H9 (cell line): Measurements from ENCODE around the gene OR5K4. TPM values are rescaled to one million over a fixed set of nuclear protein-coding genes. Genes with fewer than 3 reads are reported as not detected.

Source experiments
- DNase-seq: peaks from one replicate; pipeline ENCODE4 v3.0.0-alpha.2; 2017
- H2AFZ ChIP-seq: one replicate; pipeline ENCODE4 v1.6.1; 2013; ENCODE audit warnings: mild to moderate bottlenecking, low read length, control low read depth, moderate library complexity
- H2AK5ac ChIP-seq: 2 replicates; pipeline ENCODE4 v1.6.1; 2013; ENCODE audit warnings: low read length, control low read depth, mixed read lengths; ENCODE audit not compliant: insufficient read length
- H2BK120ac ChIP-seq: one replicate; pipeline ENCODE4 v1.6.1; 2013; ENCODE audit warnings: low read depth, mild to moderate bottlenecking, low read length, control low read depth, inconsistent platforms; ENCODE audit not compliant: poor library complexity, severe bottlenecking
- H2BK12ac ChIP-seq: 2 replicates; pipeline ENCODE4 v1.6.1; 2013; ENCODE audit warnings: low read length, control low read depth, mixed read lengths, low read depth; ENCODE audit not compliant: insufficient read length
- H2BK15ac ChIP-seq: 2 replicates; pipeline ENCODE4 v1.6.1; 2013; ENCODE audit warnings: low read depth, low read length, control low read depth
- H2BK20ac ChIP-seq: one replicate; pipeline ENCODE4 v1.6.1; 2013; ENCODE audit warnings: low read depth, mild to moderate bottlenecking, low read length, control low read depth, inconsistent platforms; ENCODE audit not compliant: poor library complexity, severe bottlenecking
- H2BK5ac ChIP-seq: 2 replicates; pipeline ENCODE4 v1.6.1; 2013; ENCODE audit warnings: low read length, control low read depth, mixed read lengths; ENCODE audit not compliant: insufficient read length
- H3K14ac ChIP-seq: 2 replicates; pipeline ENCODE4 v1.6.1; 2013; ENCODE audit warnings: low read length, control low read depth; ENCODE audit not compliant: insufficient read depth
- H3K18ac ChIP-seq: 2 replicates; pipeline ENCODE4 v1.6.1; 2013; ENCODE audit warnings: low read depth, mild to moderate bottlenecking, mixed read lengths, low read length, control low read depth; ENCODE audit not compliant: insufficient read length
- H3K23ac ChIP-seq: 2 replicates; pipeline ENCODE4 v1.6.1; 2013; ENCODE audit warnings: low read length, control low read depth, mixed read lengths, low read depth; ENCODE audit not compliant: insufficient read length
- H3K23me2 ChIP-seq: 2 replicates; pipeline ENCODE4 v1.6.1; 2013; ENCODE audit warnings: low read depth, mild to moderate bottlenecking, mixed read lengths, low read length, control low read depth; ENCODE audit not compliant: insufficient read length, poor library complexity, severe bottlenecking
- H3K27ac ChIP-seq: 2 replicates; pipeline ENCODE4 v1.5.1; 2013; ENCODE audit warnings: low read length, control low read depth, mixed read lengths, low read depth; ENCODE audit not compliant: insufficient read length
- H3K27me3 ChIP-seq: 2 replicates; pipeline ENCODE4 v1.6.1; 2013; ENCODE audit warnings: low read length, control low read depth, inconsistent platforms; ENCODE audit not compliant: insufficient read depth
- H3K4ac ChIP-seq: 2 replicates; pipeline ENCODE4 v1.6.1; 2013; ENCODE audit warnings: low read depth, mild to moderate bottlenecking, control low read depth, inconsistent platforms, low read length, moderate library complexity
- H3K4me1 ChIP-seq: 2 replicates; pipeline ENCODE4 v1.6.1; 2013; ENCODE audit warnings: low read length, control low read depth, inconsistent platforms; ENCODE audit not compliant: insufficient read depth
- H3K4me2 ChIP-seq: 2 replicates; pipeline ENCODE4 v1.6.1; 2013; ENCODE audit warnings: low read length, control low read depth, mixed read lengths; ENCODE audit not compliant: insufficient read length, insufficient read depth
- H3K56ac ChIP-seq: 2 replicates; pipeline ENCODE4 v1.6.1; 2013; ENCODE audit warnings: low read depth, mild to moderate bottlenecking, mixed read lengths, low read length, control low read depth; ENCODE audit not compliant: insufficient read length
- H3K79me1 ChIP-seq: 2 replicates; pipeline ENCODE4 v1.6.1; 2013; ENCODE audit warnings: low read depth, mild to moderate bottlenecking, moderate library complexity, low read length, control low read depth, inconsistent platforms; ENCODE audit not compliant: insufficient read depth, poor library complexity, severe bottlenecking
- H3K79me2 ChIP-seq: 2 replicates; pipeline ENCODE4 v1.6.1; 2013; ENCODE audit warnings: low read length, control low read depth, inconsistent platforms; ENCODE audit not compliant: insufficient read depth
- H3K9ac ChIP-seq: 2 replicates; pipeline ENCODE4 v1.6.1; 2013; ENCODE audit warnings: low read length, control low read depth, mixed read lengths; ENCODE audit not compliant: insufficient read length; ENCODE audit errors: extremely low read depth
- H3K9me3 ChIP-seq: one replicate; pipeline ENCODE4 v1.6.1; 2013; ENCODE audit warnings: low read depth, low read length, inconsistent platforms; ENCODE audit not compliant: control insufficient read depth
- H3T11ph ChIP-seq: one replicate; pipeline ENCODE4 v1.6.1; 2013; ENCODE audit warnings: mild to moderate bottlenecking, low read length, control low read depth, inconsistent platforms
- H4K20me1 ChIP-seq: one replicate; pipeline ENCODE4 v1.6.1; 2013; ENCODE audit not compliant: control insufficient read depth, insufficient read length, insufficient read depth
- H4K5ac ChIP-seq: 2 replicates; pipeline ENCODE4 v1.6.1; 2013; ENCODE audit warnings: low read depth, mild to moderate bottlenecking, mixed read lengths, low read length, control low read depth; ENCODE audit not compliant: insufficient read length
- H4K8ac ChIP-seq: replicated peaks from 2 replicates; pipeline ENCODE4 v1.6.1; 2013; ENCODE audit warnings: low read length, control low read depth, mixed read lengths, low read depth; ENCODE audit not compliant: insufficient read length
- H4K91ac ChIP-seq: 2 replicates; pipeline ENCODE4 v1.6.1; 2013; ENCODE audit warnings: low read depth, mild to moderate bottlenecking, moderate library complexity, mixed read lengths, low read length, control low read depth; ENCODE audit not compliant: insufficient read length
- H3K27ac Mint-ChIP-seq, 3 experiments: 2 replicates in 2 of 3; 3 replicates in 1 of 3; pipeline ENCODE4 v1.8.0; 2020 to 2021; ENCODE audit warnings: mixed read lengths in 3 of 3, mild to moderate bottlenecking in 1 of 3, moderate library complexity in 1 of 3
- H3K27me3 Mint-ChIP-seq: 2 replicates; pipeline ENCODE4 v1.8.0; 2021; ENCODE audit warnings: low read depth, mild to moderate bottlenecking, moderate library complexity, mixed read lengths
- H3K36me3 Mint-ChIP-seq, 3 experiments: 2 replicates in 2 of 3; 3 replicates in 1 of 3; pipeline ENCODE4 v1.8.0; 2020 to 2021; ENCODE audit warnings: low read depth in 3 of 3, mixed read lengths in 3 of 3; ENCODE audit not compliant: insufficient read depth in 1 of 3
- H3K4me1 Mint-ChIP-seq, 2 experiments: 2 replicates each; pipeline ENCODE4 v1.8.0; 2020; ENCODE audit warnings: mixed read lengths in 2 of 2
- H3K4me3 Mint-ChIP-seq, 2 experiments: 2 replicates in 1 of 2; 3 replicates in 1 of 2; pipeline ENCODE4 v1.8.0; 2020 to 2021; ENCODE audit warnings: mild to moderate bottlenecking in 2 of 2, mixed read lengths in 2 of 2, moderate library complexity in 1 of 2
- H3K9me3 Mint-ChIP-seq, 2 experiments: 2 replicates in 1 of 2; 3 replicates in 1 of 2; pipeline ENCODE4 v1.8.0; 2020; ENCODE audit warnings: mild to moderate bottlenecking in 2 of 2, mixed read lengths in 2 of 2, moderate library complexity in 1 of 2
- CTCF ChIP-seq: fragments of 200-600 bp; sonication (generic); conservative IDR thresholded peaks from 3 replicates; pipeline ENCODE4 v1.8.0; 2021; ENCODE audit warnings: antibody characterized with exemption, mild to moderate bottlenecking
- WGBS: extraction: QIAGEN DNeasy Blood & Tissue Kit; methylation state at CpG from one replicate; pipeline ENCODE4 v1.1.7; 2013; ENCODE audit warnings: missing lambda C conversion rate, low lambda C conversion rate, mixed read lengths; ENCODE audit not compliant: insufficient read length; ENCODE audit errors: extremely low coverage; 5-methylcytosine and 5-hydroxymethylcytosine counted together
- long read RNA-seq: library from polyadenylated mRNA; unstranded; transcript quantifications from one replicate; pipeline ENCODE4 v2.0.0, GENCODE V29; 2020
- total RNA-seq: library from RNA; stranded (reverse); gene quantifications from 2 replicates; pipeline ENCODE4 v1.2.1, GENCODE V29; 2021

Gene OR5K4, protein sequence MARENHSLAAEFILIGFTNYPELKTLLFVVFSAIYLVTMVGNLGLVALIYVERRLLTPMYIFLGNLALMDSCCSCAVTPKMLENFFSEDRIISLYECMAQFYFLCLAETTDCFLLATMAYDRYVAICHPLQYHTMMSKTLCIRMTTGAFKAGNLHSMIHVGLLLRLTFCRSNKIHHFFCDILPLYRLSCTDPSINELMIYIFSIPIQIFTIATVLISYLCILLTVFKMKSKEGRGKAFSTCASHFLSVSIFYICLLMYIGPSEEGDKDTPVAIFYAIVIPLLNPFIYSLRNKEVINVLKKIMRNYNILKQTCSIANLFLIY
- total RNA-seq, result not detected in 2 replicates
- long read RNA-seq, result 0 reads

DNA sequence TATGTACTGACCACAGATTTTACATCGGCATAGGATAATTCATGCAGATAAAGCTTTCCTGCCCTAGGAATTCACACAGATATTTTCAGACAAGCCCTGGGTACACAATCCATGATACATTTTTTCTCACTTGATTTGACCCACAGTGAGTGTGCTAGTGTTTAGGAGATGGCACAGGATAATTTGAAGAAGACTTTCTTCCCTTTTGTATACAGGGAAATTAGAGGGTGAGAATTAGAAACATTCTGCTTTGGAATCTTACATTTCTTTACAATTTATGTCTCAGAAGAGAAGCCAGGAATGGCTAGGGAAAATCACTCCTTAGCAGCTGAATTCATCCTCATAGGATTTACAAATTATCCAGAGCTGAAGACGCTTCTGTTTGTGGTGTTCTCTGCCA is at the start of gene OR5K4:
TSS of gene OR5K4 (plus strand) at position 301 of the 400 bp plus-strand sequence. CDS start at position 301, 0 bp downstream.
- Histone ChIP-seq H3K27me3 (no peaks in the 10 kb centered on the region), H3K23ac (no peak within 1 kb of the TSS), H2BK12ac (no peak within 1 kb of the TSS), H2BK15ac (no peak within 1 kb of the TSS), H3K9me3 (no peaks in the 10 kb centered on the region), H3T11ph (no peak within 1 kb of the TSS), H4K91ac (no peak within 1 kb of the TSS), H3K9ac (no peak within 1 kb of the TSS), H3K14ac (no peak within 1 kb of the TSS), H3K79me2 (no peaks in the 10 kb centered on the region), H2BK120ac (no peak within 1 kb of the TSS), H3K56ac (no peak within 1 kb of the TSS), H4K5ac (no peak within 1 kb of the TSS), H3K4me1 (no peaks in the 10 kb centered on the region), H2BK20ac (no peak within 1 kb of the TSS), H2AK5ac (no peak within 1 kb of the TSS), H2BK5ac (no peak within 1 kb of the TSS), H3K23me2 (no peaks in the 10 kb centered on the region), H3K79me1 (no peaks in the 10 kb centered on the region), H3K18ac (no peak within 1 kb of the TSS), H3K4ac (no peak within 1 kb of the TSS), H2AFZ (no peak within 1 kb of the TSS), H4K8ac (no peak within 1 kb of the TSS), H3K27ac (no peak within 1 kb of the TSS), H4K20me1 (no peaks in the 10 kb centered on the region), H3K4me2 (no peak within 1 kb of the TSS)
- no peak for TF ChIP-seq CTCF
- no peak within 1 kb of the TSS; a peak in 2 of 7 replicates for H3K27ac Mint-ChIP-seq
- peaks cover 0 to 3% of the 10 kb centered on the region in 2 experiments; a peak in 2 of 4 replicates for H3K4me1 Mint-ChIP-seq
- no peaks in the 10 kb centered on the region for H3K27me3 Mint-ChIP-seq
- DNase-seq, result no peak
- no peak within 1 kb of the TSS for H3K4me3 Mint-ChIP-seq
- no CpG with 5 or more reads among the region's 2 CpGs for WGBS
- peaks cover 1 to 6% of the 10 kb centered on the region in 2 experiments; a peak in 1 of 5 replicates for H3K9me3 Mint-ChIP-seq
- H3K36me3 Mint-ChIP-seq, result peaks cover 0 to 6% (median 2%) of the 10 kb centered on the region in 3 experiments; a peak in 4 of 7 replicates
